ENCODE data around the gene LRIG3. TPM values are rescaled to one million over a fixed set of nuclear protein-coding genes. Genes with fewer than 3 reads are reported as not detected.

The LRIG3 gene
- total and polyA plus RNA-seq, 2 of the 8 experiments (the other 6 are each of a cell fraction or from before 2014, with no cell fraction given), result 6.5 to 9.1 TPM

GRCh38 chr12:58930770-58931324 lies 10.5 kb upstream of the LRIG3 start:
- no peaks in the 10 kb centered on the region for H3K36me3 ChIP-seq (ENCODE audit: control insufficient read depth in 2 of 4, insufficient read depth in 4 of 4, low read length in 3 of 4)
- H3K4me3 ChIP-seq (ENCODE audit: extremely low read depth in 1 of 4, insufficient read depth in 2 of 4, low read depth in 3 of 4, low read length in 4 of 4), result no peak overlapping the region
- H2BK20ac ChIP-seq (ENCODE audit: low read length), result no peak overlapping the region
- WGBS, 2 experiments (ENCODE audit: extremely low coverage in 1 of 2, insufficient coverage in 1 of 2, insufficient read length in 1 of 2, insufficient replicate concordance in 2 of 2, low coverage in 1 of 2, low lambda C conversion rate in 2 of 2, missing lambda C conversion rate in 1 of 2), result 98% methylated on average over 2 of the region's 2 CpGs; no CpG with 5 or more reads in 1 of the 2 experiments
- H2BK12ac ChIP-seq (ENCODE audit: low read depth, low read length), result 0 out of 2 replicates have a peak overlapping the region, but pooled peaks have one; percentile 42
- no peaks in the 10 kb centered on the region for H3K27me3 ChIP-seq (replicated peaks in 1 of 4; ENCODE audit: control insufficient read depth in 3 of 4, extremely low read depth in 1 of 4, insufficient read depth in 3 of 4, low read length in 3 of 4)
- no peak overlapping the region for H3K23ac ChIP-seq (ENCODE audit: insufficient read length)
- no peak overlapping the region for H4K91ac ChIP-seq (replicated peaks; ENCODE audit: insufficient read length, low read length)
- 0 out of 2 replicates have a peak overlapping the region, but pooled peaks have one; percentile 34 for H2AK5ac ChIP-seq (ENCODE audit: low read depth, low read length)
- H3K27ac ChIP-seq (ENCODE audit: low read depth, low read length), result no peak overlapping the region
- no peaks in the 10 kb centered on the region for H3K79me2 ChIP-seq (ENCODE audit: control insufficient read depth in 1 of 2, insufficient read depth in 2 of 2, low read length in 2 of 2)
- H4K8ac ChIP-seq (ENCODE audit: extremely low read depth, insufficient read depth, low read length), result no peak overlapping the region
- no peaks in the 10 kb centered on the region for H4K20me1 ChIP-seq (replicated peaks in 1 of 2; ENCODE audit: control insufficient read depth in 1 of 2, insufficient read depth in 2 of 2, low read length in 2 of 2)
- H3K79me1 ChIP-seq (ENCODE audit: low read depth, low read length), result no peaks in the 10 kb centered on the region
- no peak overlapping the region for H2BK5ac ChIP-seq (ENCODE audit: low read depth, low read length)
- no peak overlapping the region for H3K56ac ChIP-seq (replicated peaks; ENCODE audit: insufficient read length, low read depth, low read length)
- H3K4ac ChIP-seq (replicated peaks; ENCODE audit: insufficient read length, low read depth, low read length), result no peak overlapping the region
- DNase-seq (ENCODE audit: low read depth in 1 of 2, low spot score in 2 of 2), result no peak
- no peak overlapping the region for H3K14ac ChIP-seq (ENCODE audit: insufficient read length)
- H2AFZ ChIP-seq (ENCODE audit: low read length), result no peak overlapping the region
- no peaks in the 10 kb centered on the region for H3K9me3 ChIP-seq (ENCODE audit: insufficient read depth in 2 of 2, low read depth in 1 of 2, low read length in 1 of 2)
- H2BK120ac ChIP-seq (replicated peaks; ENCODE audit: low read depth, low read length), result no peak overlapping the region
- POLR2A ChIA-PET (ENCODE audit: partially characterized antibody), result no interaction called here
- TF ChIP-seq TBP (IDR thresholded peaks at IDR 0.05; ENCODE audit: low read depth, low read length), result no peak
- no peak for TF ChIP-seq POU5F1 (IDR thresholded peaks at IDR 0.05; ENCODE audit: low read depth, low read length)
- no peak for TF ChIP-seq NRF1 (IDR thresholded peaks at IDR 0.05; ENCODE audit: low read depth, low read length)
- TF ChIP-seq BACH1 (IDR thresholded peaks at IDR 0.05; ENCODE audit: low read length), result no peak
- TF ChIP-seq CHD1 (IDR thresholded peaks at IDR 0.05; ENCODE audit: low read depth, low read length), result no peak
- no peak for TF ChIP-seq SRF (IDR thresholded peaks at IDR 0.05; ENCODE audit: low read depth, low read length)
- no peak for TF ChIP-seq SUZ12 (IDR thresholded peaks at IDR 0.05; ENCODE audit: low read length)
- TF ChIP-seq POLR2A (IDR thresholded peaks at IDR 0.05; ENCODE audit: control extremely low read depth in 1 of 2, low read depth in 2 of 2, low read length in 2 of 2), result no peak
- no peak for TF ChIP-seq PHF8 (conservative IDR thresholded peaks at IDR 0.05; ENCODE audit: low read depth, low read length)
- no peak for TF ChIP-seq RNF2 (IDR thresholded peaks at IDR 0.05; ENCODE audit: borderline replicate concordance, low read depth, low read length, missing control alignments, poor library complexity, severe bottlenecking)
- H2BK15ac ChIP-seq (ENCODE audit: low read length), result no peak overlapping the region
- H3K9ac ChIP-seq (replicated peaks in 1 of 4; ENCODE audit: extremely low read depth in 1 of 4, low read depth in 3 of 4, low read length in 3 of 4), result no peak overlapping the region
- no peaks in the 10 kb centered on the region; a peak in 2 of 7 replicates for H3K4me1 ChIP-seq (replicated peaks in 1 of 4; ENCODE audit: control insufficient read depth in 3 of 4, insufficient read depth in 4 of 4, low read length in 3 of 4)
- no peak overlapping the region for H4K5ac ChIP-seq (ENCODE audit: insufficient read length, low read depth, low read length)
- no peak overlapping the region for H3K18ac ChIP-seq (ENCODE audit: extremely low read depth, low read length)
- no peaks in the 10 kb centered on the region for H3K23me2 ChIP-seq (ENCODE audit: low read depth, low read length)
- no peak for FAIRE-seq
- CTCF ChIA-PET (ENCODE audit: partially characterized antibody), result interaction anchor here (0.6 to 3.8 kb wide), 4 partner anchors 10 to 168 kb away, joined by 3 to 15 read pairs (median 4); partner anchors contain the start of gene LRIG3
- no peak overlapping the region for H3K4me2 ChIP-seq (ENCODE audit: insufficient read depth in 1 of 2, low read depth in 2 of 2, low read length in 2 of 2)
